K562 (cell line): ENCODE data around the gene SLC9C2. TPM values are rescaled to one million over a fixed set of nuclear protein-coding genes. Genes with fewer than 3 reads are reported as not detected.
A peak's percentile ranks its signal among the peaks of the same experiment; 100 is the strongest.

Experiments used
- ATAC-seq: fragments of 200-7000 bp; cut with Tn5 transposase; 3 replicates; pipeline ENCODE4 v1.9.1; 2020; ENCODE audit warnings: moderate library complexity
- BruUV-seq: library from RNA; stranded (reverse); fragments of 400-500 nt; replicated peaks from 2 replicates; lab custom pipeline; 2021; lab: Mats Ljungman, UMichigan
- CTCF ChIA-PET: fragments of 300-600 bp; formaldehyde crosslinking; extraction: SDS; loops from one replicate; lab custom pipeline; 2021; ENCODE audit warnings: low intra/inter-chr PET ratio; lab: Yijun Ruan, JAX
- POLR2A ChIA-PET: fragments of 300-600, 350-650 bp; sonication (Branson Sonifier 250); formaldehyde crosslinking; extraction: SDS; loops from one replicate; lab custom pipeline; 2021; ENCODE audit warnings: antibody characterized with exemption, inconsistent platforms; lab: Yijun Ruan, JAX
- DNase-seq, 4 experiments: peaks; one replicate each; pipeline versions ENCODE4 v3.0.0 to v3.0.0-alpha.2; 2011 to 2018; ENCODE audit warnings: low spot score in 3 of 4, mixed read lengths in 3 of 4; ENCODE audit errors: extremely low read depth in 1 of 4
- FAIRE-seq: peaks from 2 replicates; lab custom pipeline; 2011; peaks lifted over from hg19 to GRCh38; lab: Jason Lieb, UNC
- H2AFZ ChIP-seq: 2 replicates; pipeline ENCODE4 v1.6.0; 2011; ENCODE audit warnings: low read depth, low read length, control low read depth, inconsistent platforms
- H3K27ac ChIP-seq: fragments of 200-600 bp; 3 replicates; pipeline ENCODE4 v1.8.0; 2011; ENCODE audit warnings: low read depth, mild to moderate bottlenecking, control low read depth, inconsistent platforms, low read length, moderate library complexity, mixed read lengths; ENCODE audit errors: extremely low read depth
- H3K27me3 ChIP-seq, 2 experiments: fragments of 300-600 bp in 1 of 2; 2 replicates in 1 of 2; 3 replicates in 1 of 2; pipeline versions ENCODE4 v1.6.0 to v1.8.0; 2011; ENCODE audit warnings: inconsistent platforms in 2 of 2, low read length in 2 of 2, mild to moderate bottlenecking in 1 of 2, mixed read lengths in 1 of 2, moderate library complexity in 1 of 2; ENCODE audit not compliant: control insufficient read depth in 2 of 2, insufficient read depth in 2 of 2
- H3K36me3 ChIP-seq: fragments of 300-600 bp; 3 replicates; pipeline ENCODE4 v1.8.0; 2011; ENCODE audit warnings: mild to moderate bottlenecking, low read length, inconsistent platforms; ENCODE audit not compliant: control insufficient read depth, insufficient read depth
- H3K4me1 ChIP-seq, 2 experiments: fragments of 200-600 bp in 1 of 2; replicated peaks in 1 of 2; 2 replicates in 1 of 2; 3 replicates in 1 of 2; pipeline versions ENCODE4 v1.5.1 to v1.8.0; 2011; ENCODE audit warnings: inconsistent platforms in 2 of 2, low read length in 2 of 2, mild to moderate bottlenecking in 1 of 2, mixed read lengths in 1 of 2, moderate library complexity in 1 of 2; ENCODE audit not compliant: control insufficient read depth in 2 of 2, insufficient read depth in 2 of 2
- H3K4me2 ChIP-seq: 2 replicates; pipeline ENCODE4 v1.6.1; 2011; ENCODE audit warnings: low read length, control low read depth, inconsistent platforms, mixed read lengths; ENCODE audit not compliant: insufficient read depth
- H3K4me3 ChIP-seq: fragments of 200-600 bp; sonication (generic), shearing (Covaris generic); 2 replicates; pipeline ENCODE4 v1.5.1; 2016; ENCODE audit warnings: control low read depth, inconsistent platforms
- H3K79me2 ChIP-seq: fragments of 200-600 bp; 3 replicates; pipeline ENCODE4 v1.8.0; 2011; ENCODE audit warnings: low read length, inconsistent platforms; ENCODE audit not compliant: control insufficient read depth, insufficient read depth
- H3K9ac ChIP-seq, 2 experiments: 2 replicates each; pipeline versions ENCODE4 v1.6.0 to v1.6.1; 2011; ENCODE audit warnings: low read depth in 2 of 2, low read length in 2 of 2, control low read depth in 1 of 2, inconsistent platforms in 1 of 2, mild to moderate bottlenecking in 1 of 2, mixed read lengths in 1 of 2; ENCODE audit not compliant: insufficient read depth in 1 of 2
- H3K9me1 ChIP-seq: one replicate; pipeline ENCODE4 v1.6.0; 2011; ENCODE audit warnings: inconsistent platforms, mild to moderate bottlenecking, low read length, moderate library complexity; ENCODE audit not compliant: control insufficient read depth, insufficient read depth
- H3K9me3 ChIP-seq: replicated peaks from 2 replicates; pipeline ENCODE4 v1.5.1; 2011; ENCODE audit warnings: low read depth, low read length, inconsistent platforms; ENCODE audit not compliant: control insufficient read depth, insufficient read depth
- H4K20me1 ChIP-seq: replicated peaks from 2 replicates; pipeline ENCODE4 v1.6.1; 2011; ENCODE audit warnings: low read length, inconsistent platforms, mixed read lengths; ENCODE audit not compliant: control insufficient read depth, insufficient read depth
- C11orf30 ChIP-seq: fragments of 450-650 bp; IDR thresholded peaks from 2 replicates; pipeline ENCODE4 v1.6.1; 2016; ENCODE audit warnings: low read depth, mild to moderate bottlenecking
- KLF16 ChIP-seq: IDR thresholded peaks from 2 replicates; pipeline ENCODE4 v1.6.1; 2016; ENCODE audit warnings: antibody characterized with exemption
- MAFG ChIP-seq: fragments of 450-650 bp; conservative IDR thresholded peaks from 2 replicates; pipeline ENCODE4 v1.6.1; 2016; ENCODE audit warnings: missing genetic modification characterization, missing compliant biosample characterization
- PHB2 ChIP-seq: fragments of 450-650 bp; IDR thresholded peaks from 2 replicates; pipeline ENCODE4 v1.6.1; 2017; ENCODE audit warnings: low read depth
- ZNF316 ChIP-seq: fragments of 450-650 bp; IDR thresholded peaks from 2 replicates; pipeline ENCODE4 v1.6.1; 2016
- WGBS: fragments of 100-300 bp; shearing (Covaris generic); methylation state at CpG from one replicate; pipeline ENCODE4 v1.1.6; 2016; ENCODE audit warnings: low coverage, mixed read lengths; ENCODE audit not compliant: insufficient coverage; ENCODE audit errors: missing lambda C conversion rate; 5-methylcytosine and 5-hydroxymethylcytosine counted together
- in situ Hi-C: fragments of 300-500 bp; cut with MboI; formaldehyde crosslinking; loops from 4 replicates; pipeline ENCODE4 v1.15.0; 2018; ENCODE audit warnings: inconsistent platforms, mixed read lengths
- intact Hi-C: fragments of 100-400 bp; cut with micrococcal nuclease; formaldehyde crosslinking; loops from 2 replicates; pipeline ENCODE4 v1.14.2; 2022
- polyA plus RNA-seq, 8 experiments: library from polyadenylated mRNA; depleted of rRNA in 4 of 8; stranded (reverse) in 5 of 8; unstranded in 3 of 8; fragments of >200 nt; fragmentation: Nextera tagmentation in 2 of 8; fragmentation: Illumina TruSeq in 1 of 8; extraction: Ambion mirVana in 2 of 8; extraction: Trizol in 1 of 8; gene quantifications; 2 replicates each; pipeline versions ENCODE4 v1.2.1 to v1.2.3, GENCODE V29; 2011 to 2014; ENCODE audit warnings: inconsistent platforms in 1 of 8, missing spikeins in 1 of 8
- total RNA-seq, 7 experiments: library from RNA; depleted of rRNA in 6 of 7; stranded (reverse); fragments of >200 nt in 6 of 7; fragmentation: Illumina TruSeq in 2 of 7; extraction: Trizol in 2 of 7; gene quantifications; 2 replicates each; pipeline versions ENCODE4 v1.2.1 to v1.2.3, GENCODE V29; 2011 to 2021; ENCODE audit warnings: low replicate concordance in 1 of 7
- TF ChIP-seq, protein P1 (sequence below): fragments of 450-650 bp; IDR thresholded peaks from 2 replicates; pipeline ENCODE4 v1.6.1; 2017; ENCODE audit warnings: mild to moderate bottlenecking, moderate library complexity

Gene SLC9C2
- total and polyA plus RNA-seq, 9 of the 15 experiments (the other 6 are each of a cell fraction or from before 2014, with no cell fraction given), result 0.11 to 0.22 (median 0.15) TPM; not detected in 5

DNA sequence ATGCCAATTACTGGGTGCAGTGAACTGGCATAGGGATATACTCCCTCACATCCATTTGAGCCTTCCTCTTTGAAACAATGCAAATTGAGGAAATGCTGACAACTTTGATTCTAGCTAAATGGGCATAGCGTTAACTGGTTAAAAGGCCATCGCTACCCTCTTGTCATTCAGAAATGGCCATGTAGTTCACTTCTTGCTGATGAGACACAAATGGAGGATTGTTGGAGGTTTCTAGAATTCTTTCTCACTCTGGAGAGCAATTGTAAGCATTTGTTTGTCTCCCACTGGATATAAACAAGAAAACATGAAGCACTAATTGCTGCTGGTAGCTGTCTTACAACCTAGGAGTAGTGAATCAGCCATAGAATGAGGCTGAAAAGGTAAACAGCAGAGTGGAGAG lies 111.4 kb downstream of the SLC9C2 start:
- intact Hi-C loops, result no loop called here
- CTCF ChIA-PET, result no interaction called here
- no peak overlapping the region for H3K4me3 ChIP-seq
- H3K9me3 ChIP-seq, result no peaks in the 10 kb centered on the region; the same call in 1 of the 2 replicates
- no peak overlapping the region for H3K9ac ChIP-seq
- FAIRE-seq (no peak), DNase-seq (no peak), ATAC-seq (no peak)
- H3K4me2 ChIP-seq, result no peak overlapping the region
- no peaks in the 10 kb centered on the region for H3K27me3 ChIP-seq
- TF ChIP-seq KLF16, result no peak
- TF ChIP-seq MAFG (tag), result peak; percentile 50
- peak; percentile 70 for TF ChIP-seq ZNF316
- TF ChIP-seq, protein P1, sequence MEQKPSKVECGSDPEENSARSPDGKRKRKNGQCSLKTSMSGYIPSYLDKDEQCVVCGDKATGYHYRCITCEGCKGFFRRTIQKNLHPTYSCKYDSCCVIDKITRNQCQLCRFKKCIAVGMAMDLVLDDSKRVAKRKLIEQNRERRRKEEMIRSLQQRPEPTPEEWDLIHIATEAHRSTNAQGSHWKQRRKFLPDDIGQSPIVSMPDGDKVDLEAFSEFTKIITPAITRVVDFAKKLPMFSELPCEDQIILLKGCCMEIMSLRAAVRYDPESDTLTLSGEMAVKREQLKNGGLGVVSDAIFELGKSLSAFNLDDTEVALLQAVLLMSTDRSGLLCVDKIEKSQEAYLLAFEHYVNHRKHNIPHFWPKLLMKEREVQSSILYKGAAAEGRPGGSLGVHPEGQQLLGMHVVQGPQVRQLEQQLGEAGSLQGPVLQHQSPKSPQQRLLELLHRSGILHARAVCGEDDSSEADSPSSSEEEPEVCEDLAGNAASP, result no peak
- TF ChIP-seq PHB2, result no peak
- TF ChIP-seq C11orf30, result peak; percentile 37; the same call in 1 of the 2 replicates
- no peak overlapping the region for H3K27ac ChIP-seq
- in situ Hi-C loops, result no loop called here
- H2AFZ ChIP-seq, result no peak overlapping the region
- no peaks in the 10 kb centered on the region for H4K20me1 ChIP-seq
- no peaks in the 10 kb centered on the region; a peak in 1 of 5 replicates for H3K4me1 ChIP-seq
- BruUV-seq, result no TSS peak
- H3K79me2 ChIP-seq, result no peaks in the 10 kb centered on the region
- peaks cover 29% of the 10 kb centered on the region for H3K36me3 ChIP-seq
- 90% methylated on average over 2 of the region's 2 CpGs for WGBS
- POLR2A ChIA-PET, result interaction anchor here (1.2 to 2.9 kb wide), 4 partner anchors 14 to 223 kb away, joined by 3 to 19 read pairs (median 3); partner anchors contain the start of genes KLHL20 and PRDX6
- H3K9me1 ChIP-seq, result no peaks in the 10 kb centered on the region
